H9 (cell line): ENCODE results near the gene TMEM131. TPM values are rescaled to one million over a fixed set of nuclear protein-coding genes. Genes with fewer than 3 reads are reported as not detected.
A peak's percentile ranks its signal among the peaks of the same experiment; 100 is the strongest.

Experiments used
- DNase-seq: peaks from one replicate; pipeline ENCODE4 v3.0.0-alpha.2; 2017
- H2AFZ ChIP-seq: one replicate; pipeline ENCODE4 v1.6.1; 2013; ENCODE audit warnings: mild to moderate bottlenecking, low read length, control low read depth, moderate library complexity
- H2AK5ac ChIP-seq: 2 replicates; pipeline ENCODE4 v1.6.1; 2013; ENCODE audit warnings: low read length, control low read depth, mixed read lengths; ENCODE audit not compliant: insufficient read length
- H2BK120ac ChIP-seq: one replicate; pipeline ENCODE4 v1.6.1; 2013; ENCODE audit warnings: low read depth, mild to moderate bottlenecking, low read length, control low read depth, inconsistent platforms; ENCODE audit not compliant: poor library complexity, severe bottlenecking
- H2BK12ac ChIP-seq: 2 replicates; pipeline ENCODE4 v1.6.1; 2013; ENCODE audit warnings: low read length, control low read depth, mixed read lengths, low read depth; ENCODE audit not compliant: insufficient read length
- H2BK15ac ChIP-seq: 2 replicates; pipeline ENCODE4 v1.6.1; 2013; ENCODE audit warnings: low read depth, low read length, control low read depth
- H2BK20ac ChIP-seq: one replicate; pipeline ENCODE4 v1.6.1; 2013; ENCODE audit warnings: low read depth, mild to moderate bottlenecking, low read length, control low read depth, inconsistent platforms; ENCODE audit not compliant: poor library complexity, severe bottlenecking
- H2BK5ac ChIP-seq: 2 replicates; pipeline ENCODE4 v1.6.1; 2013; ENCODE audit warnings: low read length, control low read depth, mixed read lengths; ENCODE audit not compliant: insufficient read length
- H3K14ac ChIP-seq: 2 replicates; pipeline ENCODE4 v1.6.1; 2013; ENCODE audit warnings: low read length, control low read depth; ENCODE audit not compliant: insufficient read depth
- H3K18ac ChIP-seq: 2 replicates; pipeline ENCODE4 v1.6.1; 2013; ENCODE audit warnings: low read depth, mild to moderate bottlenecking, mixed read lengths, low read length, control low read depth; ENCODE audit not compliant: insufficient read length
- H3K23ac ChIP-seq: 2 replicates; pipeline ENCODE4 v1.6.1; 2013; ENCODE audit warnings: low read length, control low read depth, mixed read lengths, low read depth; ENCODE audit not compliant: insufficient read length
- H3K23me2 ChIP-seq: 2 replicates; pipeline ENCODE4 v1.6.1; 2013; ENCODE audit warnings: low read depth, mild to moderate bottlenecking, mixed read lengths, low read length, control low read depth; ENCODE audit not compliant: insufficient read length, poor library complexity, severe bottlenecking
- H3K27ac ChIP-seq: 2 replicates; pipeline ENCODE4 v1.5.1; 2013; ENCODE audit warnings: low read length, control low read depth, mixed read lengths, low read depth; ENCODE audit not compliant: insufficient read length
- H3K27me3 ChIP-seq: 2 replicates; pipeline ENCODE4 v1.6.1; 2013; ENCODE audit warnings: low read length, control low read depth, inconsistent platforms; ENCODE audit not compliant: insufficient read depth
- H3K4ac ChIP-seq: 2 replicates; pipeline ENCODE4 v1.6.1; 2013; ENCODE audit warnings: low read depth, mild to moderate bottlenecking, control low read depth, inconsistent platforms, low read length, moderate library complexity
- H3K4me1 ChIP-seq: 2 replicates; pipeline ENCODE4 v1.6.1; 2013; ENCODE audit warnings: low read length, control low read depth, inconsistent platforms; ENCODE audit not compliant: insufficient read depth
- H3K4me2 ChIP-seq: 2 replicates; pipeline ENCODE4 v1.6.1; 2013; ENCODE audit warnings: low read length, control low read depth, mixed read lengths; ENCODE audit not compliant: insufficient read length, insufficient read depth
- H3K56ac ChIP-seq: 2 replicates; pipeline ENCODE4 v1.6.1; 2013; ENCODE audit warnings: low read depth, mild to moderate bottlenecking, mixed read lengths, low read length, control low read depth; ENCODE audit not compliant: insufficient read length
- H3K79me1 ChIP-seq: 2 replicates; pipeline ENCODE4 v1.6.1; 2013; ENCODE audit warnings: low read depth, mild to moderate bottlenecking, moderate library complexity, low read length, control low read depth, inconsistent platforms; ENCODE audit not compliant: insufficient read depth, poor library complexity, severe bottlenecking
- H3K79me2 ChIP-seq: 2 replicates; pipeline ENCODE4 v1.6.1; 2013; ENCODE audit warnings: low read length, control low read depth, inconsistent platforms; ENCODE audit not compliant: insufficient read depth
- H3K9ac ChIP-seq: 2 replicates; pipeline ENCODE4 v1.6.1; 2013; ENCODE audit warnings: low read length, control low read depth, mixed read lengths; ENCODE audit not compliant: insufficient read length; ENCODE audit errors: extremely low read depth
- H3K9me3 ChIP-seq: one replicate; pipeline ENCODE4 v1.6.1; 2013; ENCODE audit warnings: low read depth, low read length, inconsistent platforms; ENCODE audit not compliant: control insufficient read depth
- H3T11ph ChIP-seq: one replicate; pipeline ENCODE4 v1.6.1; 2013; ENCODE audit warnings: mild to moderate bottlenecking, low read length, control low read depth, inconsistent platforms
- H4K20me1 ChIP-seq: one replicate; pipeline ENCODE4 v1.6.1; 2013; ENCODE audit not compliant: control insufficient read depth, insufficient read length, insufficient read depth
- H4K5ac ChIP-seq: 2 replicates; pipeline ENCODE4 v1.6.1; 2013; ENCODE audit warnings: low read depth, mild to moderate bottlenecking, mixed read lengths, low read length, control low read depth; ENCODE audit not compliant: insufficient read length
- H4K8ac ChIP-seq: replicated peaks from 2 replicates; pipeline ENCODE4 v1.6.1; 2013; ENCODE audit warnings: low read length, control low read depth, mixed read lengths, low read depth; ENCODE audit not compliant: insufficient read length
- H4K91ac ChIP-seq: 2 replicates; pipeline ENCODE4 v1.6.1; 2013; ENCODE audit warnings: low read depth, mild to moderate bottlenecking, moderate library complexity, mixed read lengths, low read length, control low read depth; ENCODE audit not compliant: insufficient read length
- H3K27ac Mint-ChIP-seq, 3 experiments: 2 replicates in 2 of 3; 3 replicates in 1 of 3; pipeline ENCODE4 v1.8.0; 2020 to 2021; ENCODE audit warnings: mixed read lengths in 3 of 3, mild to moderate bottlenecking in 1 of 3, moderate library complexity in 1 of 3
- H3K27me3 Mint-ChIP-seq: 2 replicates; pipeline ENCODE4 v1.8.0; 2021; ENCODE audit warnings: low read depth, mild to moderate bottlenecking, moderate library complexity, mixed read lengths
- H3K36me3 Mint-ChIP-seq, 3 experiments: 2 replicates in 2 of 3; 3 replicates in 1 of 3; pipeline ENCODE4 v1.8.0; 2020 to 2021; ENCODE audit warnings: low read depth in 3 of 3, mixed read lengths in 3 of 3; ENCODE audit not compliant: insufficient read depth in 1 of 3
- H3K4me1 Mint-ChIP-seq, 2 experiments: 2 replicates each; pipeline ENCODE4 v1.8.0; 2020; ENCODE audit warnings: mixed read lengths in 2 of 2
- H3K4me3 Mint-ChIP-seq, 2 experiments: 2 replicates in 1 of 2; 3 replicates in 1 of 2; pipeline ENCODE4 v1.8.0; 2020 to 2021; ENCODE audit warnings: mild to moderate bottlenecking in 2 of 2, mixed read lengths in 2 of 2, moderate library complexity in 1 of 2
- H3K9me3 Mint-ChIP-seq, 2 experiments: 2 replicates in 1 of 2; 3 replicates in 1 of 2; pipeline ENCODE4 v1.8.0; 2020; ENCODE audit warnings: mild to moderate bottlenecking in 2 of 2, mixed read lengths in 2 of 2, moderate library complexity in 1 of 2
- WGBS: extraction: QIAGEN DNeasy Blood & Tissue Kit; methylation state at CpG from one replicate; pipeline ENCODE4 v1.1.7; 2013; ENCODE audit warnings: missing lambda C conversion rate, low lambda C conversion rate, mixed read lengths; ENCODE audit not compliant: insufficient read length; ENCODE audit errors: extremely low coverage; 5-methylcytosine and 5-hydroxymethylcytosine counted together
- total RNA-seq: library from RNA; stranded (reverse); gene quantifications from 2 replicates; pipeline ENCODE4 v1.2.1, GENCODE V29; 2021
- TF ChIP-seq, protein P1 (sequence below): fragments of 200-600 bp; sonication (generic); conservative IDR thresholded peaks from 3 replicates; pipeline ENCODE4 v1.8.0; 2021; ENCODE audit warnings: antibody characterized with exemption, mild to moderate bottlenecking

TMEM131 gene
- total RNA-seq, 1 experiment from 2014 or later = 20.9 TPM

GRCh38 chr2:97951155-97951680 is 44.5 kb downstream of the TMEM131 start:
- H3K18ac ChIP-seq = no peak overlapping the region
- no peak overlapping the region for H3K4me2 ChIP-seq

More at GRCh38 chr2:97951155-97951680, 44.5 kb downstream of the TMEM131 start:
- Histone ChIP-seq H3K79me2 (no peaks in the 10 kb centered on the region; the same call in 1 of the 2 replicates), H4K20me1 (no peaks in the 10 kb centered on the region), H3K9ac (no peak overlapping the region), H2BK15ac (no peak overlapping the region), H3K4ac (no peak overlapping the region), H2BK20ac (no peak overlapping the region), H3K23ac (no peak overlapping the region), H4K5ac (no peak overlapping the region), H3K9me3 (no peaks in the 10 kb centered on the region), H3K27ac (no peak overlapping the region), H2BK120ac (no peak overlapping the region), H3K23me2 (no peaks in the 10 kb centered on the region), H4K91ac (no peak overlapping the region), H3K56ac (no peak overlapping the region), H2BK5ac (no peak overlapping the region), H3K4me1 (no peaks in the 10 kb centered on the region), H2AK5ac (no peak overlapping the region), H3K14ac (no peak overlapping the region), H4K8ac (no peak overlapping the region), H3K27me3 (no peaks in the 10 kb centered on the region), H2AFZ (no peak overlapping the region), H3T11ph (no peak overlapping the region), H2BK12ac (no peak overlapping the region), H3K79me1 (no peaks in the 10 kb centered on the region)
- TF ChIP-seq, protein P1, sequence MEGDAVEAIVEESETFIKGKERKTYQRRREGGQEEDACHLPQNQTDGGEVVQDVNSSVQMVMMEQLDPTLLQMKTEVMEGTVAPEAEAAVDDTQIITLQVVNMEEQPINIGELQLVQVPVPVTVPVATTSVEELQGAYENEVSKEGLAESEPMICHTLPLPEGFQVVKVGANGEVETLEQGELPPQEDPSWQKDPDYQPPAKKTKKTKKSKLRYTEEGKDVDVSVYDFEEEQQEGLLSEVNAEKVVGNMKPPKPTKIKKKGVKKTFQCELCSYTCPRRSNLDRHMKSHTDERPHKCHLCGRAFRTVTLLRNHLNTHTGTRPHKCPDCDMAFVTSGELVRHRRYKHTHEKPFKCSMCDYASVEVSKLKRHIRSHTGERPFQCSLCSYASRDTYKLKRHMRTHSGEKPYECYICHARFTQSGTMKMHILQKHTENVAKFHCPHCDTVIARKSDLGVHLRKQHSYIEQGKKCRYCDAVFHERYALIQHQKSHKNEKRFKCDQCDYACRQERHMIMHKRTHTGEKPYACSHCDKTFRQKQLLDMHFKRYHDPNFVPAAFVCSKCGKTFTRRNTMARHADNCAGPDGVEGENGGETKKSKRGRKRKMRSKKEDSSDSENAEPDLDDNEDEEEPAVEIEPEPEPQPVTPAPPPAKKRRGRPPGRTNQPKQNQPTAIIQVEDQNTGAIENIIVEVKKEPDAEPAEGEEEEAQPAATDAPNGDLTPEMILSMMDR = no peak
- WGBS = no CpG with 5 or more reads among the region's 2 CpGs
- peaks cover 0 to 5% (median 0%) of the 10 kb centered on the region in 3 experiments; a peak in 2 of 7 replicates for H3K36me3 Mint-ChIP-seq
- H3K27ac Mint-ChIP-seq = peak overlapping the region in 2 of 3 experiments; percentile 83 to 88; a peak in 6 of 7 replicates
- DNase-seq = no peak
- H3K9me3 Mint-ChIP-seq = peaks cover 0 to 5% of the 10 kb centered on the region in 2 experiments; a peak in 2 of 5 replicates
- H3K4me1 Mint-ChIP-seq = peaks cover 11 to 19% of the 10 kb centered on the region in 2 experiments
- H3K4me3 Mint-ChIP-seq = no peak overlapping the region; a peak in 1 of 5 replicates
- no peaks in the 10 kb centered on the region for H3K27me3 Mint-ChIP-seq
